ENCODE measurements around the gene GRIK1.

GRIK1 gene

GRCh38 chr21:29715089-29715488, 224.7 kb downstream of the GRIK1 start:
- H3K36me3 ChIP-seq (ENCODE audit: control insufficient read depth, insufficient read depth, low read length, severe bottlenecking) = no peaks in the 10 kb centered on the region
- no peaks in the 10 kb centered on the region for H3K9me3 ChIP-seq (ENCODE audit: control insufficient read depth, low read length)
- DNase-seq (ENCODE audit: low read depth) = no peak
- H3K27me3 ChIP-seq (replicated peaks; ENCODE audit: control insufficient read depth, insufficient read depth, low read length) = no peaks in the 10 kb centered on the region
- H3K9ac ChIP-seq (ENCODE audit: low read length) = no peak overlapping the region
- no peak overlapping the region for H3K4me3 ChIP-seq (ENCODE audit: low read length)
- peaks cover 25% of the 10 kb centered on the region for H3K4me1 ChIP-seq (ENCODE audit: control insufficient read depth, insufficient read depth, low read length)

GRCh38 chr21:29712818-29713217, 227.0 kb downstream of the GRIK1 start:
- Histone ChIP-seq H3K4me3 (ENCODE audit: low read length) (no peak overlapping the region), H3K4me1 (ENCODE audit: control insufficient read depth, insufficient read depth, low read length) (peaks cover 16% of the 10 kb centered on the region), H3K9ac (ENCODE audit: low read length) (no peak overlapping the region), H3K36me3 (ENCODE audit: control insufficient read depth, insufficient read depth, low read length, severe bottlenecking) (no peaks in the 10 kb centered on the region), H3K9me3 (ENCODE audit: control insufficient read depth, low read length) (no peaks in the 10 kb centered on the region), H3K27me3 (replicated peaks; ENCODE audit: control insufficient read depth, insufficient read depth, low read length) (no peaks in the 10 kb centered on the region)
- no peak for DNase-seq (ENCODE audit: low read depth)

DNA sequence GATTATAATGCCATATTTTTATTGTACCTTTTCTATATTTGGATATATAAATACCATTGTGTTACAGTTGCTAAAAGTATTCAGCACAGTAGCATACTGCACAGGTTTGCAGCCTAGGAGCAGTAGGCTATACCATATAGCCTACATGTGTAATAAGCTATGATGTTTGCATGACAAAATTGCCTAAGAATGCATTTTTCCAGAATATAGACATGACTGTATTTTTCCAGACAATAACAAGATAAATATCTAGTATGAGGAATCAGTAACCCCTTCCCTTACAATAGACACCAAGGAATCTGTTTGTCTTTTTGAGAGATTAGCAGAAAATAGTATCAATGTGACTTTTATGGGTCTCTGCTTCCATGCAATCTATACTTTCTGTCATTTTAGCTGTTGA, 228.6 kb downstream of the GRIK1 start:
- DNase-seq (ENCODE audit: low read depth) = no peak
- H3K27me3 ChIP-seq (replicated peaks; ENCODE audit: control insufficient read depth, insufficient read depth, low read length) = no peaks in the 10 kb centered on the region
- H3K4me3 ChIP-seq (ENCODE audit: low read length) = no peak overlapping the region
- H3K9ac ChIP-seq (ENCODE audit: low read length) = no peak overlapping the region
- H3K9me3 ChIP-seq (ENCODE audit: control insufficient read depth, low read length) = no peaks in the 10 kb centered on the region
- peaks cover 11% of the 10 kb centered on the region for H3K4me1 ChIP-seq (ENCODE audit: control insufficient read depth, insufficient read depth, low read length)
- no peaks in the 10 kb centered on the region for H3K36me3 ChIP-seq (ENCODE audit: control insufficient read depth, insufficient read depth, low read length, severe bottlenecking)

DNA sequence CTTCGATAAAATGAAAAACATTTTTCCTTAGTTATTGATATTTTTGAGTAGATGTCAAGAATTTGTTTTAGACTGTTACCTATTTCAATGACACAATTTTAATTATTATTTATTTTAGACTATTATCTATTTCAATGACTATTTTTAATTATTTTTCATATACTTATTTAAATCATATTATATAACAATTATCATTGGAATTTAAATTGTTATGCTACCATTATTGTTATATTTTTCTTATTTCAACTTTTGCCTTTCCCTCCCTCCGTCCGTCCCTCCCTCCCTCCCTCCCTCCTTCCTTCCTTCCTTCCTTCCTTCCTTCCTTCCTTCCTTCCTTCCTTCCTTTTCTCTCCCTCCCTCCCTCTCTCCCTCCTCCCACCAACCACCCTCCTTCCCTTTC, 229.3 kb downstream of the GRIK1 start:
- Histone ChIP-seq H3K9me3 (ENCODE audit: control insufficient read depth, low read length) (no peaks in the 10 kb centered on the region), H3K9ac (ENCODE audit: low read length) (no peak overlapping the region), H3K4me3 (ENCODE audit: low read length) (no peak overlapping the region), H3K36me3 (ENCODE audit: control insufficient read depth, insufficient read depth, low read length, severe bottlenecking) (no peaks in the 10 kb centered on the region), H3K27me3 (replicated peaks; ENCODE audit: control insufficient read depth, insufficient read depth, low read length) (no peaks in the 10 kb centered on the region), H3K4me1 (ENCODE audit: control insufficient read depth, insufficient read depth, low read length) (peaks cover 11% of the 10 kb centered on the region)
- DNase-seq (ENCODE audit: low read depth) = no peak

GRCh38 chr21:29708401-29708800, 231.4 kb downstream of the GRIK1 start:
- H3K9me3 ChIP-seq (ENCODE audit: control insufficient read depth, low read length) = no peaks in the 10 kb centered on the region

DNA sequence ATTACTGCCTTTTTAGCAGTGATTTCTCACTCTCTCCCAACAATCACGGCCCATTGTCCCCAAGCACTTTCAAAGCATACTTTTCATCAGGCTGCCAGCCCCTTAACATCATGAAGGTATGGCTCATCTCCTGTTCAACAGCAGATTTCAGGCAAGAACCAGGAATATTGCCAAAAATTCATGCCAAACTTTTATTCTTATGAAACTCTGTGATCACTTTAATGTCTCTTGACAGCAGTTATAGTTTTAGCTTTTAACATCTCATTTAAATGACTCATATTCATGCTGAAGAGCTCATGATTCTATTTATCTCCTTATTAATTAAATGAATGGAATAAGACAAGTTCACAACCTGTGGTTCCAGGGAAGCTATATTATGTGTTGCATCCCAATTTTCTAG, 235.1 kb downstream of the GRIK1 start:
- Histone ChIP-seq H3K9ac (ENCODE audit: low read length) (no peak overlapping the region), H3K36me3 (ENCODE audit: control insufficient read depth, insufficient read depth, low read length, severe bottlenecking) (no peaks in the 10 kb centered on the region), H3K9me3 (ENCODE audit: control insufficient read depth, low read length) (no peaks in the 10 kb centered on the region), H3K4me3 (ENCODE audit: low read length) (no peak overlapping the region), H3K4me1 (ENCODE audit: control insufficient read depth, insufficient read depth, low read length) (peaks cover 10% of the 10 kb centered on the region), H3K27me3 (replicated peaks; ENCODE audit: control insufficient read depth, insufficient read depth, low read length) (no peaks in the 10 kb centered on the region)
- peak; percentile 46 for DNase-seq (ENCODE audit: low read depth)

More at GRCh38 chr21:29708401-29708800, 231.4 kb downstream of the GRIK1 start:
- H3K27me3 ChIP-seq (replicated peaks; ENCODE audit: control insufficient read depth, insufficient read depth, low read length) = no peaks in the 10 kb centered on the region
- H3K4me3 ChIP-seq (ENCODE audit: low read length) = no peak overlapping the region
- no peak overlapping the region for H3K9ac ChIP-seq (ENCODE audit: low read length)
- no peak for DNase-seq (ENCODE audit: low read depth)
- no peaks in the 10 kb centered on the region for H3K36me3 ChIP-seq (ENCODE audit: control insufficient read depth, insufficient read depth, low read length, severe bottlenecking)
- peaks cover 16% of the 10 kb centered on the region for H3K4me1 ChIP-seq (ENCODE audit: control insufficient read depth, insufficient read depth, low read length)

- Histone ChIP-seq H3K36me3 (ENCODE audit: control insufficient read depth, insufficient read depth, low read length, severe bottlenecking) (no peaks in the 10 kb centered on the region), H3K4me3 (ENCODE audit: low read length) (no peak overlapping the region), H3K27me3 (replicated peaks; ENCODE audit: control insufficient read depth, insufficient read depth, low read length) (no peaks in the 10 kb centered on the region), H3K9me3 (ENCODE audit: control insufficient read depth, low read length) (no peaks in the 10 kb centered on the region), H3K4me1 (ENCODE audit: control insufficient read depth, insufficient read depth, low read length) (peaks cover 10% of the 10 kb centered on the region), H3K9ac (ENCODE audit: low read length) (no peak overlapping the region)
- DNase-seq (ENCODE audit: low read depth) = no peak
Observed at GRCh38 chr21:29701676-29702075, 238.1 kb downstream of the GRIK1 start.

GRCh38 chr21:29697555-29698193, 242.1 kb downstream of the GRIK1 start:
- no peaks in the 10 kb centered on the region for H3K9me3 ChIP-seq (ENCODE audit: control insufficient read depth, low read length)
- H3K36me3 ChIP-seq (ENCODE audit: control insufficient read depth, insufficient read depth, low read length, severe bottlenecking) = no peaks in the 10 kb centered on the region
- no peak for DNase-seq (ENCODE audit: low read depth)
- H3K4me1 ChIP-seq (ENCODE audit: control insufficient read depth, insufficient read depth, low read length) = no peaks in the 10 kb centered on the region
- no peak overlapping the region for H3K4me3 ChIP-seq (ENCODE audit: low read length)
- H3K9ac ChIP-seq (ENCODE audit: low read length) = no peak overlapping the region
- no peaks in the 10 kb centered on the region for H3K27me3 ChIP-seq (replicated peaks; ENCODE audit: control insufficient read depth, insufficient read depth, low read length)

GRCh38 chr21:29696937-29697336, 242.9 kb downstream of the GRIK1 start:
- no peaks in the 10 kb centered on the region for H3K4me1 ChIP-seq (ENCODE audit: control insufficient read depth, insufficient read depth, low read length)

DNA sequence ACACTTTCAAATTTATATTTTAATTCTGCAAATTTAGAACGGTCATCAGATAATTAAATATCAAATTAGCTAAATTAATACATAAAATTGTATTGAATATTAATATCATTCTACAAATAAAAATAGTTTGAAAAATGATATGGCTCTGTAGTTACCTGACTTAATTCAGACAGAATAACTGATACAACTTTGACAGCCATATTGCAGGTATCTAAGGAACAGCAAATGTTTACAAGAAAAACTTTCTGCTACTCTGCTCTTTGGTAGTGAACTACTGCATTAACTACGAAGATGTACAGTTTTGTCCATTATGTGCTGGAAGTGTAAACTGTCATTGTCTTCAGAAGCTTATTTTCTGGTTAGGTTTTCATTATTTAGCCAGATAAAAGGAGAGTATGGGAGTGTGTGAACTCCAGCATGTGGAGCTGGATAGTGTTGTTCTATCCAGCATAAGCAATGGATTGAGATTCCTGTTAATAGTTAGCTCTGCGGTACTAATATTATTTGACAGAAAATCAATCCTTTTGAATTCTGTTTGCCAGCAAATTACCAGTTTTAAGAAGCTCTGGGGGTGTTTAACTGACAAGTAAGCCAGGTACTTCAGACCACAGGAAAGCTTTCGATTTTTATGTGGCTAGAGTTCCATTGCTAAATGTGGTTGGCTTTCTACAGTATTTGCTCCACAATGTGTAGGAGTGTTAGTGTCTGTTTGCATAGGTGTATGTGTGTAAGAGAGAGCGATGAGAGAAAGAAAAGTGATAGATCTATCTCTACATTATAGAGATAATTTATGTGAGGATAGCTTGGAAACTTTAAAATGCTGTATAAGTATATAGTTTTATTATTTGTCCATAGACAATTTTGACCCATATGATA, 247.9 kb downstream of the GRIK1 start:
- Histone ChIP-seq H3K4me3 (ENCODE audit: low read length) (no peak overlapping the region), H3K9ac (ENCODE audit: low read length) (no peak overlapping the region), H3K4me1 (ENCODE audit: control insufficient read depth, insufficient read depth, low read length) (no peaks in the 10 kb centered on the region)

More at GRCh38 chr21:29696937-29697336, 242.9 kb downstream of the GRIK1 start:
- no peaks in the 10 kb centered on the region for H3K36me3 ChIP-seq (ENCODE audit: control insufficient read depth, insufficient read depth, low read length, severe bottlenecking)
- no peak for DNase-seq (ENCODE audit: low read depth)
- no peaks in the 10 kb centered on the region for H3K9me3 ChIP-seq (ENCODE audit: control insufficient read depth, low read length)
- no peak overlapping the region for H3K4me3 ChIP-seq (ENCODE audit: low read length)
- no peaks in the 10 kb centered on the region for H3K27me3 ChIP-seq (replicated peaks; ENCODE audit: control insufficient read depth, insufficient read depth, low read length)
- H3K9ac ChIP-seq (ENCODE audit: low read length) = no peak overlapping the region

DNA sequence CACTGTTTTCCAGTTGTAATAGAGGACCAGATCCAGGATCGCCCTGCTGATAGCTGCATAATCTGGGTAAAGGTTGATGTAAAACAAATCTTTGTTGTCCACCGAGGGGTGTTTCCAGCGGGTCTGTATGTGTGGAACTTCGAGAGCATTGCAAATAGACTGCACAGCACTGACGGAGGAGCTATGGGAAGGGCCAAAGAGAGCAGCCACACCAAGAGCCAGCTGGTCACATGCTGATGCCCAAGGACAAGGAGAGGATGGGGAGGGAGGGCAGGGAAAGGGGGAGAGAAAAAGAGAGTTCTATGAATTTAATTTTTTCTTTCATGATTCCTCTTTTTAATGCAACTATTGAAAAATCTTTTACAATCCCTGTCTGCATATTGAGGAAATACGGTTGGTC, 250.0 kb downstream of the GRIK1 start:
- Histone ChIP-seq H3K4me1 (ENCODE audit: control insufficient read depth, insufficient read depth, low read length) (no peaks in the 10 kb centered on the region), H3K27me3 (replicated peaks; ENCODE audit: control insufficient read depth, insufficient read depth, low read length) (no peaks in the 10 kb centered on the region), H3K4me3 (ENCODE audit: low read length) (no peak overlapping the region), H3K36me3 (ENCODE audit: control insufficient read depth, insufficient read depth, low read length, severe bottlenecking) (no peaks in the 10 kb centered on the region), H3K9ac (ENCODE audit: low read length) (no peak overlapping the region), H3K9me3 (ENCODE audit: control insufficient read depth, low read length) (no peaks in the 10 kb centered on the region)
- DNase-seq (ENCODE audit: low read depth) = no peak

More for the DNA sequence above, 247.9 kb downstream of the GRIK1 start:
- Histone ChIP-seq H3K36me3 (ENCODE audit: control insufficient read depth, insufficient read depth, low read length, severe bottlenecking) (no peaks in the 10 kb centered on the region), H3K9me3 (ENCODE audit: control insufficient read depth, low read length) (no peaks in the 10 kb centered on the region), H3K27me3 (replicated peaks; ENCODE audit: control insufficient read depth, insufficient read depth, low read length) (no peaks in the 10 kb centered on the region)
- DNase-seq (ENCODE audit: low read depth) = no peak

All from adipocyte (in vitro differentiated cells).